Forelimb muscle (tissue), 1 donor: ENCODE data around the gene AP1S3. TPM values are rescaled to one million over a fixed set of nuclear protein-coding genes. Genes with fewer than 3 reads are reported as not detected.
A peak's percentile ranks its signal among the peaks of the same experiment; 100 is the strongest.

ENCODE experiments used
- DNase-seq: peaks from one replicate; pipeline ENCODE4 v3.0.0-alpha.2; 2013; ENCODE audit warnings: low read depth
- polyA plus RNA-seq: library from polyadenylated mRNA; unstranded; fragments of 120-200 nt; gene quantifications from one replicate; pipeline ENCODE4 v1.2.1, GENCODE V29; 2013; ENCODE audit not compliant: insufficient read length

AP1S3 gene
- polyA plus RNA-seq, 1 donor: 0.75 TPM

DNA sequence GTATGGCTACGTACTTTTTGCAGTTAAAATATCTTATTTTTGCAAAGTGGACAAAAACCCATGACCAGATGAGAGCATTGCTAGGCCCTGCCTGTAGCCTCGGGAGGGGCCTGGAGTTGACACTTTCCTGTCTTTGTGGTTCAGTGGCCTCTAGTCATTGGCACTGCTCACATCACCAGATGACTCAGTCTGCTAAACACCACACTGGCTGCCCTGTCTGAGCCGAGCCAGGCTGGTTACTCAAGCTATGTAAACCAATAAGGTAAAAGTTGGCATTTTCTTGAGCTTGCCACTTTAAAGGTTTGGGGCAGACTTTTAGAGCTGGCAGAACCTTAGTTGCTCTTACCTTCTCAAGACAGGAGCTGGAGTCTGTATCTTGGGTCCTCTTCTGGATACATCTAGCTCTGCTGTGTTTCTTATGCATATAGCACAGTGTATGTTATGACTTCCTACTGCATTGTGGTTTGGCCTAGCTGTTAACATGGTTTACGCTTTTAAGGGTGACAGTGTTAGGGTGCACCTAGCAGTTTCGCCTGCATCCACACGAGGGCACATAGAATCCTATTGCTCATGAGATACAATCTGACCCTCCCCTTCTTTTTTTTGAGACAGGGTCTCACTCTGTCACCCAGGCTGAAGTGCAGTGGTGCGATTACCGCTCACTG, 76.4 kb downstream of the AP1S3 start:
- DNase-seq: no peak

DNA sequence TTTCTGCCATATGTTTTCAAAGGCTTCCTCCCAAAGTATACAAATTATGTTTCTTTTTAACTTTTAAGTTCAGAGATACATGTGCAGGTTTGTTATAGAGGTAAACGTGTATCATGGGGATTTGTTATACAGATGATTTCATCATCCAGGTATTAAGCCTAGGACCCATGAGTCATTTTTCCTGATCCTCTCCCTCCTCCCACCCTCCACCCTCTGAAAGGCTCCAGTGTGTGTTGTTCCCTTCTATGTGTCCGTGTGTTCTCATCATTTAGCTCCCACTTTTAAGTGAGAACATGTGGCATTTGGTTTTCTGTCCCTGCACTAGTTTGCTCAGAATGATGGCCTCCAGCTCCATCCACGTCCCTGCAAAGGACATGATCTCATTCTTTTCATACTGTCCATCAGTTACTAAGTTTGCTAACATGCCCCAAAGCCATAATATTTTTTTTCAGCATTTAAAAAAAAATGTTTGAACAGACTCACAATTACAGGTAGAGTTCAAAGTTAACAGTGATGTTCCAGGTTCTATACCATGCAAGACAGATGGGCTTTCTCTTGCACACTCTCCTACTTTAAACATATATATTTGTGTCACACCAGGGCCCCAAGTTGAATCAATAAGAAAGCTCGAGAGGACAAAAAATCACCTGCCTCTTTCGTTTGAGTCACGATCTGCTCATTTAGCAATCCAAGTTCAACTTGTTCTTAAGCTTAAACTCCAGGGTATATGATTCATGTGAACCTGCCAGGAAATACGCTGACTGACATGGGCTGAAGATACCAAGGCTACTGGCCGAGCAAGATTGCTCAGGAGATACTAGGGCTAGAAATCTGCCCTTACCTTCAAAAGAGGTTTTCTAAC, 77.6 kb downstream of the AP1S3 start:
- DNase-seq: no peak

- no peak for DNase-seq
Measured at GRCh38 chr2:223758131-223758840, 79.1 kb downstream of the AP1S3 start.

DNA sequence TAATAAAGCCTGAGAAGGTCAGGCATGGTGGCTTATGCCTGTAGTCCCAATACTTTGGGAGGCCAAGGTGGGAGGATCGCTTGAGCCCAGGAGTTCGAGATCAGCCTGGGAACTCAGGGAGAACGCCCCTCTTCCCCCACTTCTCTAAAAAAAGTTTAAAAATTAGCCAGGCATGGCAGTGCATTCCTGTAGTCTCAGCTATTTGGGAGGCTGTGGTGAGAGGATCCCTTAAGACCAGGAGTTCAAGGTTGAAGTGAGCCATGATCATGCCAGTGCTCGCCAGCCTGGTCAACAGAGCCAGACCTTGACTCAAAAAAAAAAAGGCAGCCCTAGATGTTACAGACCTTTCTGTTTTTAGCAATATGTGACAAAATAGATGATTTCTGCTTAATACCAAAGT, 83.4 kb downstream of the AP1S3 start:
- no peak for DNase-seq

GRCh38 chr2:223751012-223751411, 86.4 kb downstream of the AP1S3 start:
- no peak for DNase-seq

GRCh38 chr2:223747392-223748042, 89.9 kb downstream of the AP1S3 start:
- DNase-seq: no peak

GRCh38 chr2:223746611-223747010, 90.8 kb downstream of the AP1S3 start:
- no peak for DNase-seq

DNA sequence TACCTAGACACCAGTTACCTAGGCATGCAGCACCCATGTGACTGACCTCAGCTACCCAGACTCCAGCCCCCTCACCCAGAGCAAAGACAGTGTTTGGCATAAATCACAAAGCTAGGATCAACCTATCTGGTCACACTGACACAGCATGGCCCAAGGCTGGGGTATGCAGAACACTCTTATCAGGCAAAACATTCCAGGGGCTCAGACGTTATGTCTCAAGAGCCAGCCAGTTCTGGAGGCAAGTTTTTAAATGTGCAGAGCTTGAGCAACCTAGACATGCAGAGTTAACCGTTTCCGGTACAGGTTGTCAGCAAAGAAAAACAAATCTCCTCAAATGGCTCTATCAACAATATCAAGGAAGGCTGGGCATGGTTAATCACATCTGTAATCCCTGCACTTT, 92.8 kb downstream of the AP1S3 start:
- no peak for DNase-seq

DNA sequence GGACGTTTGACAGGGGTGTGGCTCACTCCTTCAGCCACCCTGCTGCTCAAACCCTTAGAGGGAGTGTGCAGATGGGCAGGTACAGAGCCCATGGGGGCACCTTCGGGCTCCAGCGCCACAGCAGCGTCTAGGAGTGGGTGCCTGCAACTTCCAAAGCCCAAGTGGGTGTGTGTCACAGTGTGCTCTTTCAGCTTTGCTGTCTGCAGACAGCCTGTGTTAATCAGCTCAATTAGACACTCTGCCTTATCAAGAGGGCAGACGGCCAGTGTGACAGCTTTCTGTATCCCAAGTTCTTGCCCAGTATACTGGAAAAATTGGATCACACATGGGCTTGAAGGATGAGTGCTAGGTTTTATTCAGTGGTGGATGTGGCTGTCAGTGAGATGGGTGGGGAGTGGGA, 96.7 kb downstream of the AP1S3 start:
- DNase-seq: no peak

GRCh38 chr2:223737207-223737606, 100.2 kb downstream of the AP1S3 start:
- DNase-seq: no peak

GRCh38 chr2:223736488-223736887, 100.9 kb downstream of the AP1S3 start:
- no peak for DNase-seq

- no peak for DNase-seq
Measured at GRCh38 chr2:223735659-223736244, 101.6 kb downstream of the AP1S3 start.

DNA sequence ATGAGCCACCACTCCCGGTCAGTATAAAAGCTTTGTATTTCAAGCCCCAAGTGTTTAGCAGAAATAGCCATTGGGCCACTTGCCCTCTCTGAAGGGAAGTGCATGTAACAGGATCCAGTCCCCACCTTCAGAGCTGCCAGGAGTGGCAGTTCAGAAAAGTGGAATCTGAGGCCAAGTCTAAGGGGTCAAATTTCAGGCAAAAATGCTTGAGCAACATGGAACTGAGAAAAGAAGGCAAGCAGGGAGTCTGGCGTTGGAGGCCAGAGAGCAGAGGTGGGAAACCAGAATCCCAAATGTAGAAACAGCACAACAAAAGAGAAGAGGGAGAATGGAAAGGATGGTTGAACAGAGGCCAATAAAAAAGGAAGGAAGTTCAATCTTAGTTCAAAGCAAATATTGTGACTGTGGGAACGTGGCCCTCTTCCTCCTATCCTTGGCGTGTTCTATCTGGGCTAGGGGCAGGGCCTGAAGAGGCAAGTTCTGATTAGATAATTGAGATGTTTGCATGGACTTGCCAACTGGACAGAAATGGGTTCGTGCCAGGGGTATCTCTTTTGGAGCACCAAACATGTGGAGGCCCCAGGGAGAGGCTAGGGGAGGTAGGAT, 102.2 kb downstream of the AP1S3 start:
- DNase-seq: no peak

DNA sequence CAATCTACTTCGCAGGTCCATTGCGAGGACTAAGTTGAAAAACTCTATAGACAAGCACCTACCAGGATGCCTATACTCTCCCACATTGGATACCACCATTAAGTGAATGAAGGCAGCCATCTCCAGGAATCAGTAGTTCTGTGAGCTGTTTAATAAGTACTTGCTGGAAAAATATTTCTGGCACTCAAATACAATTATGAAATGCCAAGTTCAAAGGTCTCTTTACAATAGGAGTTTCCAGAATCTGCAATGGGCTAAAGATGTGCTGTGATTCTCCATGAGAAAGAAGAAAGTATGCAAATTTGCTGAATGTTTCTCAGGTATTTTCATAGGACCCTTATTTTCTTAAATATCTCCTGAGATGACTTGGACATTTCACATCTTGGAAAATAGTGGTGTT, 103.0 kb downstream of the AP1S3 start:
- DNase-seq: no peak

GRCh38 chr2:223732346-223732745, 105.0 kb downstream of the AP1S3 start:
- no peak for DNase-seq

DNA sequence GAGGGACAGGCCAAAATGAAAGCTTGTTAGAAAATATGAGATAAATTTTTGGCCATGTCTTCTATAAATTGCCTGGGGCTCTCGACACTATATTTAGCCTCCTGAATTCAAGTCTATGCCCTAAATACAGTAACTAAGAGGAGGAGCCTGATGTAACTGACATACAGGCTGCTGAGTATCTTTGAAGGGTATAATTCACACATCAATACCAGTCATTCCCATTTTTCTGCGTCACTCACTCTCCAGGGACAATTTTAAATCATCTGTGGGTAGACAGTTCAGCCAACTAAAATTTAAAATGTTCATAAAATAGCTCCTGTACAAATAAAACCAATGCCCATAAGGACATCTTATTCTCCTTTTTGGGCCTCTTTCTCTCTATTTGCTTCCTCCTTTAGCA, 105.9 kb downstream of the AP1S3 start:
- no peak for DNase-seq

DNA sequence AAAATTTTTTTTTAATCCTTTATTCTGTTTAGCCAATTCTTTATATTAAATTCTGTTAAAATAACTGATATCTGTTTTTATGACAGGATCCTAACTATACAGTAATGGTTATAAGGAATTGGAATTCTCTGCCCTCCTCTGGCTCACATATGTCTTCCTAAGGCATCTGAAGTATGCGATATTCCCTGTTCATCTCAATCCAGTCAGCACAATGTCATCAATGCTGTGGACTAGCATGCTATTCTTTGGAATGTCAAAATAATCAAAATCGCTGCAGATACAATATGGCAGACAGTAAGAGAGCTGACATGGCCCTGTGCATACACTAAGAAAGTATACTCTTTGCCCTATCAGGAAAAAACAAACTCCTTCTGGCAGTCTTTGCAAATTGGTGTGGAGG, 107.6 kb downstream of the AP1S3 start:
- DNase-seq: no peak

GRCh38 chr2:223727562-223727961, 109.8 kb downstream of the AP1S3 start:
- no peak for DNase-seq

- no peak for DNase-seq
Measured at GRCh38 chr2:223725986-223726970, 111.1 kb downstream of the AP1S3 start.

DNA sequence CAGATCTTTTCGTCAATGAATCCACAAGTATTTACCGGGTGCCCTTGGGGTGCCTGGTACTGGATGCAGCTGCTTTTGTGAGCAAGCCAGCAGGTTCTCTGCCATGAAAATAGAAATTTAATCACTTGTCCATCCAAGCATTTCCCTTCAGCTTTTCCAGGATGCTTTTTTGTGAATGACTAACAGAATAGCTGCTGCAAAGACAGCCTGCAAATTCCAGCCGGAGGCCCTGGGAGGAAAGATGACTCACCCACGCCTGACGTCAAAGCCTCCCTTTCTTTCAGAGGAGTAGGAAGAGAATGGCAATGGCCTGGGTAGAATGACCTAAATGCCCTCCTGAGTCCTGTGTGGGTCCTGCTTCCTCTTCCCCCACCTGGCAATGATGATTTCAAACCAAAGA, 111.9 kb downstream of the AP1S3 start:
- DNase-seq: peak; percentile 52
